ENCODE results near the gene UQCC2.

The UQCC2 gene

DNA sequence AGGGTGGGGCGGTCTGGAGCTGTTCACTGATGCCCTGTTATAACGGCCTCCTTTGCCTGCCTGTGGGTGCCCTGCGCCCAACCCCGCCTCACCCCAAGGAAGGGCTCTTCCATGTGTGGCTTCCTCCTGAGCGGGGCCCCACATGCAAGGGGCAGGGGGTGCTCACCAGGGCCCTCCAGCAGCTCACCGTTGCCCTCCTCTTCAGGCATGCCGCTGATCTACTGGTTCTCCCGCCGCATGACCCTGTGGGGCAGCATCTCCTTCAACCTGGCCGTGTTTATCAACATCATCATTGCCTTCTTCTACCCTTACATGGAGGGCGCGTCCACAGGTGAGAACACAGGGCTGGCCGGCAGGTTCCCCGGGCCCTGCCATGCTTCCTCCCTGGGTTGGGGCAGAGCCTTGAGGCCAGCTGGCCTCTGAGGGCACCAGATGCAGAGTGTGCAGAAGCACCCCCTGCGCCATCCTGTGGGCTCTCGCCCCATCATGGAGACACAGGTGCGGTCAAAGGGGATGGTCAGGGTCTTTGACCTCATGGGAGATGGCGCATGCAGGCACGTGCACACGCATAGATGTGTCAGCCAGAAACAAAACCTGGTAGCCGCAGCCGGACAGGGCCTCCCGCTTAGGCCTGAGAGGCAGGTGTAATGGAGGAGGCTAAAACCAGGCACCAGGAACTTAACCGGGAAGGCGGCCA is 22.9 kb downstream of the UQCC2 start:
- no peak for DNase-seq

DNA sequence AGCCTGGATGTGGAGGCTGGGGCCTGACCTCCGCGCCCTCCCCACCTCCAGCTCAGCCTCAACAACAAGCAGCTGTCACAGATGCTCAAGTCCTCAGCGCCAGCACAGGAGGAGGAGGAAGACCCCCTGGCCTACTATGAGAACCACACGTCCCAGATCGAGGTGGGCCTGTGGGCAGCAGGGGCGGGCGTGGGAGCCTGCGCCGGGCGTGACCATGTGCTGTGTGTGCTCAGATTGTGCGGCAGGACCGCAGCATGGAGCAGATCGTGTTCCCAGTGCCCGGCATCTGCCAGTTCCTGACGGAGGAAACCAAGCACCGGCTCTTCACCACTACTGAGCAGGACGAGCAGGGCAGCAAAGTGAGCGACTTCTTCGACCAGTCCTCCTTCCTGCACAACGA is 23.5 kb downstream of the UQCC2 start:
- DNase-seq, result no peak

DNA sequence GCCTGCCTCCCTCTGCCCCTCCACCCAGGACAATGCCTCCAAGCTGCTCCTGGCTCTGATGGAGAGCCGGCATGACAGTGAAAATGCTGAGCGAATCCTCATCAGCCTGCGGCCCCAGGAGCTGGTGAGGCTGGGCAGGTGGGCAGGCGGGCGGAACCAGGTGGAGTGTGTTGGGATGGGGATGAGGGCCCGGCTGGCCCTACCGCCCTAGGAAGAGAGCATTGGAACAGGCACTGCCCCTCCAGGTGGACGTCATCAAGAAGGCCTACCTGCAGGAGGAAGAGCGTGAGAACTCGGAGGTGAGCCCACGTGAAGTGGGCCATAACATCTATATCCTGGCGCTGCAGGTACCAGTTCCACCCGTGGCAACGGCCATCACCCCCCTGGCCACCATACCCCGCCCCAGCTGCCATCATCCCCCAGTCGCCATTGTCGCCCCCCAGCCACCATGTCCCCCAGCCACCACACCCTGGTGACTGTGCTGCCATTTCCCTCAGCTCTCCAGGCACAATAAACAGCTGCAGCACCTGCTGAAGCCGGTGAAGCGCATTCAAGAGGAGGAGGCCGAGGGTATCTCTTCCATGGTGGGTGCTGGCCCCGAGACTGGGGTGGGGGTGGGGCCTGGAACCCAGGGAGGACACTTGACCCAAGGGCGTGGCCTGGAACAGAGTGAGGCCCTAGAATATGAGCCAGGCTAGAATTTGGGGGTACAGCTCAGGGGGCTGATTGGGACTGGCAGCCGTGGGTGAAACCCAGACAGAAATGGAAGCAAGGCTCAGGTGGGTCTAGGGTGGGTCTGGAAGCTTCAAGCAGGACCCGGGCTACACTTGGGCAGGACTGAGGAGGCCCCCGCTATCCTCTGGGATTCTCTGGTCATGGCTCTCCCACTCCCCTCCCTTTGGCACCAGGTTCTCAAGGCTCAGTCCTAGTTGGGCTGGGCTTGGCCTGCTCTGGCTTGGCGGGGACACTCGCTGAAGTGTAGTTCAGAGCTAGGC is 24.2 kb downstream of the UQCC2 start:
- DNase-seq, result no peak

DNA sequence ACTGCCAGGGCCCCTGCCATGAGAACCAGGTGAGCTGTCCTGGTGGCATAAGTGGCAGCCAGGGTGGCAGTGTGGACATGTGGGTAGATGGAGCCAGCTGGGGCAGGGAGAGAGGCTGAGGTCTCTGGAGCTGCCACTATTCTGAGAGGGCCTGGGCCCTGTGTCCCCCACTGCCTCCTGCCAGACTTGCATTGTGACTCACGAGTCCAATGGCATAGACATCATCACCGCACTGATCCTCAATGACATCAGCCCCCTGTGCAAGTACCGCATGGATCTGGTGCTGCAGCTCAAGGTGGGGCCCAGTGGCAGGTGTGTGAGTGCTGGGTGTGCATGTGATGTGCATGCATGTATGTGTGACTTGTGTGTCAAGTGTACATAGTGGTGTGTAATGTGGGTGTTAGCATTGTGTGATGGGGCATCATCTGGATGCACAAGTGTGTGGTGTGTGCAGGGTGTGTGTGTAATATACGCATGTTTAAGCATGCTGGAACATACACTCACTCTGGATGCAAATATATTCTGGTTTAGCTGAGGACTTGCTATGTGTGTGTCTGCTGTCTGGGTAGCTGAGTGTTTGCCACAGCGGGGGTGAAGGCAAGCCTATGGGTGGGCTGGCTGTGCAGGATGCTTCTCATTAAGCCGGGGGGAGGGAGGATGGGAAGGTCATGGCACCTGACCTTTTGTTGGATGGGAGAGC is 25.1 kb downstream of the UQCC2 start:
- DNase-seq, result no peak

DNA sequence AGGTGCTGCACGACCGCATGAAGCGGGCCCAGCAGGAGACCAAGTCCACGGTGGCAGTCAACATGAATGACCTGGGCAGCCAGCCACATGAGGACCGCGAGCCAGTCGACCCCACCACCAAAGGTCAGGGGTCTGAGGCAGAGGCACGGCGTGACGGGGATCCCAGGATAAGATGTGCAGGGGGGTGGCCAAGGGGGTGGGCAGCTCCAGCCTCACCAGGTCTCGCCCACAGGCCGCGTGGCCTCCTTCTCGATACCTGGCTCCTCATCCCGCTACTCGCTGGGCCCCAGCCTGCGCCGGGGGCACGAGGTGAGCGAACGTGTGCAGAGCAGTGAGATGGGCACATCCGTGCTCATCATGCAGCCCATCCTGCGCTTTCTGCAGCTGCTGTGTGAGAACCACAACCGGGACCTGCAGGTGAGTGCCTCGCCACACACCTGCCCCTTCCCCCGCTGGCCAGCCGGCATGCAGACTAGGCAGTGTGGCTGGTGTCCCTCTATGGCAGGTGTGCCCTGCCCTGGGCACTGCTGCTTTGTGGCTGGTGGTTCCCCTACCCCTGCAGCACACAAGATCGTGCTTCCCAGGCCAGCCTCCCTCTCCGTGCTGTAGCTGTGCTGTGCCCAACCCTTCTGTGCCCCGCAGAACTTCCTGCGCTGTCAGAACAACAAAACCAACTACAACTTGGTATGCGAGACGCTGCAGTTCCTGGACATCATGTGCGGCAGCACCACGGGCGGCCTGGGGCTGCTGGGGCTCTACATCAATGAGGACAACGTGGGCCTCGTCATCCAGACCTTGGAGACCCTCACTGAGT is 25.9 kb downstream of the UQCC2 start:
- no peak for DNase-seq

DNA sequence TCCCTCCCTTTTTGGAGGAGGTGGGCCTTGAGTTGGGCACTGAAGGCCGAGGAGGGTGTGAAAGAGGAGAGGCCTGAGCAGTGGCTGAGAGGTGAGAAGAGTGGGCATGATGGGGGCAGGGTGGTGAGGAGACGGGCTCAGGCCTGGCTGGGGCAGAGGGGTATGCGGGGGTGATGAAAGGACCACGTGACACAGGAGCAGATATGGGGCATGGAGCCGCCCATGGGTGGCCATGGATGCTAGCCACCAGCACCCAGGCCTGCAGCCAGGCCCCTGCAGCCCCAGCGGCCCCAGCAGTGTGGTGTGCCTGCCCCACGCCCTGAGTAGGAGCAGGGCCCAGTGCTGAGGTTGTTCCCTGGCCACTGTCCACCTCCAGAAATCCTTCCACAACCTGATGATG is 26.5 kb downstream of the UQCC2 start:
- DNase-seq, result no peak

DNA sequence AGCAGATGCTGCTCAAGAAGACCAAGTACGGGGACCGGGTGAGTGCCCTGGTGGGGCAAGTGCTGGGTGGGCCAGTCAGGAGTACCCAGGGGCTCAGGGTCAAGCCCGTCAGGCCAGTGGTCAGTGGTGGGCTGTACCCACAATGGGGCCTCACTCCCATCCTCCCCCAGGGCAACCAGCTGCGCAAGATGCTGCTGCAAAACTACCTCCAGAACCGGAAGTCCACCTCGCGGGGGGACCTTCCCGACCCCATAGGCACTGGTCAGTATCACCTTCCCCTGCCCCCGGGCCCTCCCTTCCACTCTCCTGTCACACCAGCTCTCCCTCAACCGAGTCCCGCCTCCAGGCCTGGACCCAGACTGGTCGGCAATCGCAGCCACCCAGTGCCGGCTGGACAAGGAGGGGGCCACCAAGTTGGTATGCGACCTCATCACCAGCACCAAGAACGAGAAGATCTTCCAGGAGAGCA is 27.0 kb downstream of the UQCC2 start:
- DNase-seq, result no peak

DNA sequence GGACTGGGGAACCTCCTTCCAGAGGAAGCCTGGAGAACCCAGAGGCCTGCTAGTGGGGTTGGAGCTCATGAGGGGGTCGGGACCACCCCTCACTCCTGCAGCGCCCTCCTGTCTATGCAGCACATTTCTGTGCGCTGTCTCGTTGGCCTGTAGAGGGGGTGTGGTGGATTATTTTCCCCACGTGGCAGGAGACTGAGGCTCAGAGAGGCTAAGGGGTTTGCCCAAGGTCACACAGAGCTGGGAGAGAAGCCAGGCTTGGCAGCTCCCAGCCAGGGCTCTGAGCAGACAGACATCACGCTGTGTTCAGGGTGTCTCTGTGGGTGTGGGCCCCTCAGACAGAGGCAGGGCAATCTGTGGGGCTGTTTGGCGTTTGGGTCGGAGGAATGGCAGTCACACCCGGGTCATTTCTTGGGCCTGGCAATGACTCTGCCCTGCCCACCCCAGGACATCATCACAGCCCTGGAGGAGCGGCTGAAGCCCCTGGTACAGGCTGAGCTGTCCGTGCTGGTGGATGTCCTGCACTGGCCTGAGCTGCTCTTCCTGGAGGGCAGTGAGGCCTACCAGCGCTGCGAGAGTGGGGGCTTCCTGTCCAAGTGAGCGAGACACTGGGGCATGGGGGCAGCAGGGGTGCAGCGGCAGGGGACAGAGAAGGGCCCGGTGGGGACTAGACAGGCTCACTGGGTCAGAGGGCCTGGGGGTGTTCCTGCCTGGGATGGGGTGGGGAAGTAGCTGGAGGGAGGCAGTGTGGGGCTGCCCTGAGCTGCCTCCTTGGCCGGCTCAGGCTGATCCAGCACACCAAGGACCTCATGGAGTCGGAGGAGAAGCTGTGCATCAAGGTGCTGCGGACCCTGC is 27.7 kb downstream of the UQCC2 start:
- no peak for DNase-seq

DNA sequence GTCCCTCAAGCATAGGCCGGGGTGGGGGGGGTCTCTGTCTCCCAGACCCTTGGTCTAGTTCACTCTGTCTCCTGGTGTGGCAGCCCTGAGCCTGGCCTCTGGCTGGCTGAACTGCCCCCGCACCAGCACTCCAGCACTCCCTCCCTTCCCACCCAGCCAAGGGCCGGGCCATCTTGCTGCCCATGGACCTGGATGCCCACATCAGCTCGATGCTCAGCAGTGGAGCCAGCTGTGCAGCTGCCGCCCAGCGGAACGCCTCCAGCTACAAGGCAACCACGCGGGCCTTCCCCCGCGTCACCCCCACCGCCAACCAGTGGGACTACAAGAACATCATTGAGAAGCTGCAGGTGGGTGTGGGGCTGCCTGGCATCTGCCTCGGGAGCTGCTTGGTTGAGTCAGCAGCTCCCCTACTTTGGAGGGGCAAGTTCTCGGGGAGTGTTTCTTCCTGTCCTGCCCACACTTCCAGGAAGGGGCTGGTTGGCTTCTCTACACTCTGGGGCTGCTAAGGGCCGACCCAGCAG is 28.4 kb downstream of the UQCC2 start:
- DNase-seq, result no peak

DNA sequence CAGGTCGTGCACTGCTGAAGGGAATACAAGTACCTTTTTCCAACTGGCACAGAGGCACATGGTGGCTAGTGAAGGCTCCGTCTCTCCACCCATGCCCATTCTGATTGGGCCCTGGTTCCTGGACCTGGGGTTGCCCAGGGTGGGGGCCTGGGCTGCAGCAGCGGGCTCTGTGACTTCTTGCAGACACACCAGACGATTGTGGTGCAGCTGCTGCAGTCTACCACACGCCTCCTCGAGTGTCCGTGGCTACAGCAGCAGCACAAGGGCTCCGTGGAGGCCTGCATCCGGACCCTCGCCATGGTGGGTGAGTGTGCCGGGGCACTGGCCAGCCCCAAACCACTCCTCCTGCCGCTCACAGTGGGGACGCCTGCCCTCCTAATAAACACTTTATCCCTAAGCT is 29.2 kb downstream of the UQCC2 start:
- no peak for DNase-seq

DNA sequence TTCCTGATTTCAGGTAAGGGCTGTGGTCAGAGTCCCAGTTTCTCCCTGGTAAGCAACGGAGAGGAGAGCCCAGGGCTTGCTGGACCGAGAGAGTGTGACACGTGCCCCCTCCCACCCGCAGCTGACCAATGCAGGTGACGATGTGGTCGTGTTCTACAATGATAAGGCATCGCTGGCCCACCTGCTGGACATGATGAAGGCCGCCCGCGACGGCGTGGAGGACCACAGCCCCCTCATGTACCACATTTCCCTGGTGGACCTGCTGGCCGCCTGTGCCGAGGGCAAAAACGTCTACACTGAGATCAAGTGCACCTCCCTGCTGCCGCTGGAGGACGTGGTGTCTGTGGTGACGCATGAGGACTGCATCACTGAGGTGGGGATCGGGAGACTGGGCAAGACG is 31.7 kb downstream of the UQCC2 start:
- no peak for DNase-seq

DNA sequence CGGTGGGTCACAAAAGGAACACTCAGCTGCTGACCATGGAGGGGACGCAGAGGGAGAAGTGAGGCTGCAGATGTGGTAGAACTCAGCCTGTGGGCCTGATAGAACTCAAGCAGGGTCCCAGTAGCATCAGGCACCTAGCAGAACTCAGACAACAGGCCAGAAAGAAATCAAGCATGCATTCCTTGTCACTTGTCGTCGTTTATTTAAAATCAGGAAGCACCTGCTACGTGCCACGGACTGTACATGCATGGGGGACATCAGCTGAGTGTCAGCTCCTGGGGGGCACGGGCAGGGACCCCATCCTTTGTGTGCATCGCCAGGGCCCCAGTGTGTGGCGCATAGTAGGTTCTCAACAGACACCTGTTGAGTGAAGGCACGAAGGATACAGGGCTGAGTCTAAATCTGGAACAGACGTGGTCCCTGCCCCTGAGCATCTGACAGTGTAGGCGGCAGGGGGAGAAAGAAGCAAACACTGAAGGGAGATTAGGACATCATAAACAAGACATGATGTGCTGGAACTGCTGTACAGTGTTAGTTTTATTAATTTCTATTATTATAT is 32.5 kb downstream of the UQCC2 start:
- DNase-seq, result no peak

DNA sequence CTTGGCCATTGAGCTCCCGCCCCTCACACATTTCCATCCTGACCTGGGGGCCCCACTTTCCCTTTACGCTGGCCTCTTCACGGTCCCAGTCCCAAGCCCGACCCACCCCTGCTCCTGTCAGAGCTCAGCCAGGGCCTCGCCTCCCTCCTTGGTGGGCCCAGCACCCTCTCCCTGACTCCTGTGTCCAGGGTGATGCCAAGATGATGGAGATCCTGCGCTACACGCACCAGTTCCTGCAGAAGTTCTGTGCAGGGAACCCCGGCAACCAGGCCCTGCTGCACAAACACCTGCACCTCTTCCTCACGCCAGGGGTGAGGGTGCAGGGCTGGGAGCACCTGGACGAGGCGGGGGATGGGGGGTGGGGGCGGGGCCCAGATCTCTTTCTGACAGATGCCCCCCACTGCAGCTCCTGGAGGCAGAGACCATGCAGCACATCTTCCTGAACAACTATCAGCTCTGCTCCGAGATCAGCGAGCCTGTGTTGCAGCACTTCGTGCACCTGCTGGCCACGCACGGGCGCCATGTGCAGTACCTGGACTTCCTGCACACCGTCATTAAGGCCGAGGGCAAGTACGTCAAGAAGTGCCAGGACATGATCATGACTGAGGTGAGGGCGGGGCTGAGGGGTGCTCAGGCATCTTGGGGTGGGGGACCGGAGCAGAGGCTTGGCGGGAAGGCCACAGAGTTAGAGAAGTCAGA is 33.1 kb downstream of the UQCC2 start:
- DNase-seq, result no peak

DNA sequence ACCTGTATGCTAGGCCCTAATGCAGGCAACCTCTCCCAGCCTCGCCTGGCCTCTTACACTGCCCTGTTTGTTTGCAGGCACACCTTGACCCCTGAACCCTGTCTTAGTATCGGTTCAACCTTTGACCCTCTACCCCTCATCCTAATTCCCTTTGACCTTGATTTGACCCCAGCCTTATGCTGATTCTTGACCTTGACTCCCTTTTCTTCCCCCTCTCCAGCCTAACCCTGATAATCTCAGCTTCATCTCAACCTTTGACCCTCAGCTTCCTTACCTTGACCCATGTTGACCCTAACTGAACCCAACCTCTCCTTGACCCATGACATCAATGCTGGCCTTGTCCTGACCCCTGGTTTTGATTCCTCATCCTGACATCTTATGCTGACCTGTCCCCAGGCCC is 33.8 kb downstream of the UQCC2 start:
- DNase-seq, result no peak

DNA sequence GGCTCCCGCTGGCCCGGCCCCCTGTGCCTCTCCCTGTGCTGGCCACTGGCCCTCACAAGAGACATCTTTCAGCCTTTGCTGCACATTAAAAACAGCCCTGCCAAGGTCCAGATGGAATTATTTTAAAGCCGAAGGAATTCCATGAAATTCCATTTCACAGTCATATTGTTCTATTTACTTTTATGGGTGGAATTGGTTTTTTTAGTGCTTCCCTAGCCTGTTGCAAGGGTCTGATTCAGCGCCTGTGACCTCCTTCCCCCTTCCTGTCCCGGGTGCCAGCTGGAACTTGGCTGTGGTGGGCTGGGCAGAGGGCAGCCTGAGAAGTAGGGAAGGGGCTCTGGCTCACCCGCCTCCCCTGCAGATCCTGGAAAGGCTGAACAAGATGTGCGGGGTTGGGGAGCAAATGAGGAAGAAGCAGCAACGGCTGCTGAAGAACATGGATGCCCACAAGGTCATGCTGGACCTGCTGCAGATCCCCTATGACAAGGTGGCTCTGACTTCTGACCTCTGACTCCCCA is 34.3 kb downstream of the UQCC2 start:
- no peak for DNase-seq

DNA sequence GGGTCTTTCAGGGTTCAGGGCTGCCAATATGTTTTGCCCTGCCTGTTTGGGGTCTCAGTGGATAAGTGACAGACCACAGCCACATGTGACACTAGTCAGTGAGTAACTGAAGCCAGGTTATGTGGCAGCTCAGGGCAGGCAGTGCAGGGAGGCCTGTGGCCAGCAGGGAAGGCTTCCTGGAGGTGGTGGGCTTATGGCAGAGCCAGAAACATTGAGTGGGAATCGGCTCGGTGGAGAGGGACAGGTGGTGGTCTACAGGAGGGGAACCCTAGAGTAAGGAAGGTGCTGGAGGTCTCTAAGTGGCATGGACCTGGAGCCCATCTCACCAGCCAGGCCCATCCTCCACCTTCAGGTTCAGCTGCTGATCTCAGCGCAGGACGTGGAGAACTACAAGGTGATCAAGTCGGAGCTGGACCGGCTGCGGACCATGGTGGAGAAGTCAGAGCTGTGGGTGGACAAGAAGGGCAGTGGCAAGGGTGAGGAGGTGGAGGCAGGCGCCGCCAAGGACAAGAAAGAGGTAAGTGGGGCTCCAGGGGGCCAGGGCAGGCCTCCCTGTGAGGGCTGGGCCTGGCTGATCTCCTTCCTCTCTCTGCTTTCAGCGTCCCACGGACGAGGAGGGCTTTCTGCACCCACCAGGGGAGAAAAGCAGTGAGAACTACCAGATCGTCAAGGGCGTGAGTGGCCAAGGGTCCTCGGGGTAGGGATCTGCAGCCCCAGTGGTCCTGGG is 34.9 kb downstream of the UQCC2 start:
- no peak for DNase-seq

DNA sequence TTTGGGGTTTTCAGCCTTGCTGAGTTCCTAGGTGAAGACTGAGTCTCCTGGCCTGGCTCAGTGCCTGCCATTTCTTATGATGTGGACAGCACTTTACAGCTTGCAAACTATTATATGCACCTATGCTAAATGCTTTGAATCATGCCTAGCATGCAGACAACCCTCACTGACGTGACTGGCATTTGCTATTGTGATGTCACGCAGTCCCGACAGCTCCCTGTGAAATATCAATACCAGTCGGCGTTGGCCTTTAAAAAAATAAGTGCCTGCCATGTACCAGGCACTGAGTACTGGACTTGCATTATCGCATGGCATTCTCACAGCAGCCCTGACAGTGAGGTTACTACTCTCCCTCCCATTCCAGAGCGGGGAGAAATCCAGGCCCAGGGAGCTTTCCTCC is 35.5 kb downstream of the UQCC2 start:
- no peak for DNase-seq

DNA sequence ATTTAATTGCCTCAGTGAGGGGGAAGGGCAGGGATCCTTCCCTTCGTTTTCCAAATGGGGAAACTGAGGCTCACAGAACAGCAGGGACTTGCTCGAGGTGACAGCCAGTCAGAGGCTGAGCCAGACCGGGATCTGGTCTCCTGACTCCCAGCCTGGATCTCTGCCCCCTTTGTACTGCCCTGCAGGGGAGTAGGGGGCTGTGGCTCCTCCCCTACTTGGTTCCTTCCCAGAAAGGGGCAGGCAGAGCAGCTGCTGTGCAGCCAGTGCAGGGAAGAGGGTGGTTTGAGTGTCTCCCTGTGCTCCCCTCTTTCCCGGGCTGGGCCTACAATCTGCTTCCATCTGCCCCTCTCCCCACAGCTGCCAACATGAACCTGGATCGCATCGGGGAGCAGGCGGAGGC is 37.6 kb downstream of the UQCC2 start:
- DNase-seq, result no peak

DNA sequence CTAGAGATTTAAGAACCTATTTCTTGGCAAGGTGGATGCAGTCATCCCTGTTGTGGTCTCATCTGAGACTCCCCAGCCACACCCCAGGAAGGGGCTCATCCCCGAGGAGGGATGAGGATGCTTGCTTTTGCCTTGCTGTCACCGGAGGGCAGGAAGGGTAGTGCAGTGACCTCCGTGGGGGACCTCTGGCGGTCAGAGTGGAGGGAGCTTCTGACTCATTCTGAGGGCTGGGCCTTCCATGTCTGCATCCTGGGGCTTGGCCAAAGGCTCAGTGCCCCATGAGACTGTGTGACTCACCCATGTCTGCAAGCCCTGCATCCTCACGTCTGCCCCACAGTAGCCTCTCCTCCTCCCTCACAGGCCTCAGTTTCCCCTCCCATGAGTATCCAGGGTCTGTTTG is 38.7 kb downstream of the UQCC2 start:
- no peak for DNase-seq

DNA sequence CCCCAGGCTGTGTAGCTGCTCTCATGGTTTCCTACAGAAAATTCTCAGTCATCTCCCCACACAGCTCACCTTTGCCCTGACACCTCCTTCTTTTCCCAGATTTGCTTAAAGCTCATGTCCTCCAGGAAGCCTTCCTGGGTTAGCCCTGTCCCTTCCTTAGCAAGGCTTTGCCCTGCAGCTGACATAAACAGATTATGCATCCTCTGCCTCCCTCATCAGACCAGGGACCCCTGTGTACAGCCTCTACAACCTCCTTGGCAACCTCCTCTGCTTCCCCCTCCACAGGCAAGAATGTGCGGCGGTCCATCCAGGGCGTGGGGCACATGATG is 39.8 kb downstream of the UQCC2 start:
- no peak for DNase-seq
